GM12874 (cell line): Measurements from ENCODE around the gene ZDHHC9.

Experiments used
- TF ChIP-seq, protein P1 (sequence below): IDR thresholded peaks from 2 replicates; pipeline ENCODE4 v1.5.1; 2011; ENCODE audit warnings: low read depth, mild to moderate bottlenecking, control low read depth, low read length, moderate library complexity; ENCODE audit not compliant: insufficient read depth

ZDHHC9 gene

GRCh38 chrX:129763666-129764065 lies 80.0 kb downstream of the ZDHHC9 start:
- TF ChIP-seq, protein P1, sequence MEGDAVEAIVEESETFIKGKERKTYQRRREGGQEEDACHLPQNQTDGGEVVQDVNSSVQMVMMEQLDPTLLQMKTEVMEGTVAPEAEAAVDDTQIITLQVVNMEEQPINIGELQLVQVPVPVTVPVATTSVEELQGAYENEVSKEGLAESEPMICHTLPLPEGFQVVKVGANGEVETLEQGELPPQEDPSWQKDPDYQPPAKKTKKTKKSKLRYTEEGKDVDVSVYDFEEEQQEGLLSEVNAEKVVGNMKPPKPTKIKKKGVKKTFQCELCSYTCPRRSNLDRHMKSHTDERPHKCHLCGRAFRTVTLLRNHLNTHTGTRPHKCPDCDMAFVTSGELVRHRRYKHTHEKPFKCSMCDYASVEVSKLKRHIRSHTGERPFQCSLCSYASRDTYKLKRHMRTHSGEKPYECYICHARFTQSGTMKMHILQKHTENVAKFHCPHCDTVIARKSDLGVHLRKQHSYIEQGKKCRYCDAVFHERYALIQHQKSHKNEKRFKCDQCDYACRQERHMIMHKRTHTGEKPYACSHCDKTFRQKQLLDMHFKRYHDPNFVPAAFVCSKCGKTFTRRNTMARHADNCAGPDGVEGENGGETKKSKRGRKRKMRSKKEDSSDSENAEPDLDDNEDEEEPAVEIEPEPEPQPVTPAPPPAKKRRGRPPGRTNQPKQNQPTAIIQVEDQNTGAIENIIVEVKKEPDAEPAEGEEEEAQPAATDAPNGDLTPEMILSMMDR: no peak

DNA sequence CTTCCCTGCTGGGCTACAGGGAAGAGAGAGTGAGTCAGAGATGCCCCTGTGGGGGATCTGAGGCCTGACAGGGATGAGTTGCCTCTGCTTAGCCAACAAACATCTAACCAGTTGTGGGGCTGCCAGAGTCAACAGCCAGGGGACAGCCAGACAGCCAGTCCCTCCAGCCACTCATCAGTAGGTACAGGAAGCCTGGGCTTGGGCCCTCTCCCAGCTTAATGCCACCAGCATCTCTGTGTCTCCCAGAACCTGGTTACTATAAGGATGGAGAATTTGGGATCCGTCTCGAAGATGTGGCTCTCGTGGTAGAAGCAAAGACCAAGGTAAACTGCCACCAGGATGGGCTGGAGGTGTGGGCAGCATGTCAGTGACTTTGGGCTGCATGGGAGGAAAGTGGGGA lies 81.2 kb downstream of the ZDHHC9 start:
- TF ChIP-seq, protein P1: no peak

GRCh38 chrX:129761596-129761995 lies 82.1 kb downstream of the ZDHHC9 start:
- TF ChIP-seq, protein P1: no peak

GRCh38 chrX:129760981-129761380 lies 82.7 kb downstream of the ZDHHC9 start:
- TF ChIP-seq, protein P1: no peak

- TF ChIP-seq, protein P1: no peak
Observed at GRCh38 chrX:129760155-129760554, 83.5 kb downstream of the ZDHHC9 start.

DNA sequence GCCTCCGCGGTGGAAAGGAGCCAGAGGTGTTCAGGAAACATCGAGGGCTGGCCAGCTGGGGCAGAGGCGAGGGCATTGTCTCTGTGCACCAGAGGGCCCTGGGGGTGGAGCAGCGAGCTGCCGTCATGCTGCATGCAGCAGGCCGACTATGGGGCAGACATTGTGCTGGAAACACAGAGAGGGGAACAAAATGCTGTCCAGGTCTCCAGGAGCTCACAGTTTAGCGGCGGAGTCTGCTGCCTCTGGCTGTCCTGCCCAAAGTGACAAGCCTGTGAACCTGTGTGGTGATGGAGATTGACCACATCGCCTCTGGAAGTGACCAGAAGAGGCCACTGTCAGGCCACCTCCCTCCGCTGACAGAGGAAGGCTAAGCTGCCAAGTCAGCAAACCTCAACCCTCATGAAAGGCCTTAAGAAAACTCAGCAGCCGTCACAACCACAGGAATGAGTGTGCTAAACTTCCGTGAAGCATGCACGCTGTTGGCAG lies 84.1 kb downstream of the ZDHHC9 start:
- TF ChIP-seq, protein P1: peak; percentile 9; the same call in 1 of the 2 replicates

DNA sequence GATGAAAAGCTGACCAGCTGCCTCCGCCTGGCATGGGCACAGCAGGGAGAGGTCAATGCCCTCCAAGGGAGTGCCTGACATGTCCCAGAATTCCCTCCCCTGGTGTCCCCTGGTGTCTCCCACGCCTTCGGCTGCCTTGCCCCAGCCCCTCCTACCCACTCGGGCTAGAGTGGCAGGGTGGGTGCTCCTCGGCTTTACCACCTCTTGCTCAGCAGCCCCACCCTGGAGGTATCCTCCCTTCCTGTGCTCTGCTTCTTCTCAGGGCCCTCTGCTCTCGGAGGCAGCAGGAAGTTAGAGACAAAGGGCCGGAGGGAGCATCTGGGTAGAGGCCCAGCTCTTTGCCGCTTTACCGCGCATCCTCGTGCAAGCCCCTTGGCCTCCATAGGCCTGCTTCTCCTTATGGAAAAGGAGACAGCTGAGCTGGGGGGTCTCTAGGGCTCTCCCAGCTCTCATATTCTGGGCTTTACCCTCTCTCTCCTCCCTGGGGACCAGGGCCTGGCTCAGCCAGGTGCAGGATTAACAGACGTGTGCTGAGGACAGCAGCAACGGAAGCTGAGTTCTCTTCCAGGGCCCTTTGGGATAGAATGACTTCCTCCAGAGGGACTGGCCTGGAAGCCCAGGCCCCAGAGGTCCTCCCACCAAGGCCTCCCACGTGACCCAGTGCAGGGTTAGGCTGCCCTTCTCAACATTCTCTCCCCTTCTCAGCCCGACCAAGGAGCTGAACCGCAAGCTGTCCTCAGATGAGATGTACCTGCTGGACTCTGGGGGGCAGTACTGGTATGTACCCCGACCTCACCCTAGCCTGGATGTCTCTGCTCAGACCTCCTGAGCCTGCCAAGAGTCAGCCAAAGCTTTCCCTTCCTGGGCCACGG lies 87.7 kb downstream of the ZDHHC9 start:
- TF ChIP-seq, protein P1: peak; percentile 38; the same call in 1 of the 2 replicates
